CD14-positive monocyte (primary cell): ENCODE results near the gene GAS7. TPM values are rescaled to one million over a fixed set of nuclear protein-coding genes. Genes with fewer than 3 reads are reported as not detected.

Source experiments
- DNase-seq, 3 donors: peaks; one replicate each; pipeline ENCODE4 v3.0.0-alpha.2; 2011 to 2022
- H2AFZ ChIP-seq: 2 replicates; pipeline ENCODE4 v1.6.0; 2012; ENCODE audit warnings: mild to moderate bottlenecking, low read depth, low read length, inconsistent platforms; ENCODE audit not compliant: insufficient read depth, poor library complexity, severe bottlenecking
- H3K27ac ChIP-seq, 2 donors: 1 replicate in 1 of 2; 2 replicates in 1 of 2; pipeline ENCODE4 v1.5.1; 2012 to 2013; ENCODE audit warnings: low read length in 2 of 2, control low read depth in 1 of 2, inconsistent platforms in 1 of 2, low read depth in 1 of 2, mild to moderate bottlenecking in 1 of 2
- H3K27me3 ChIP-seq, 2 donors: one replicate each; pipeline versions ENCODE4 v1.6.0 to v1.6.1; 2011 to 2013; ENCODE audit warnings: low read length in 2 of 2; ENCODE audit not compliant: control insufficient read depth in 2 of 2, insufficient read depth in 2 of 2
- H3K36me3 ChIP-seq, 2 donors: replicated peaks in 1 of 2; 1 replicate in 1 of 2; 2 replicates in 1 of 2; pipeline versions ENCODE4 v1.5.1 to v1.6.1; 2012 to 2013; ENCODE audit warnings: low read length in 2 of 2, control low read depth in 1 of 2, inconsistent platforms in 1 of 2, mild to moderate bottlenecking in 1 of 2; ENCODE audit not compliant: insufficient read depth in 2 of 2, control insufficient read depth in 1 of 2
- H3K4me1 ChIP-seq, 2 donors: 1 replicate in 1 of 2; 2 replicates in 1 of 2; pipeline versions ENCODE4 v1.5.1 to v1.6.1; 2012 to 2013; ENCODE audit warnings: low read length in 2 of 2, control low read depth in 1 of 2, inconsistent platforms in 1 of 2, mild to moderate bottlenecking in 1 of 2, moderate library complexity in 1 of 2; ENCODE audit not compliant: insufficient read depth in 2 of 2, control insufficient read depth in 1 of 2
- H3K4me2 ChIP-seq: replicated peaks from 2 replicates; pipeline ENCODE3; 2012; ENCODE audit warnings: low read length, moderate library complexity, mild to moderate bottlenecking; ENCODE audit not compliant: poor library complexity, severe bottlenecking; ENCODE audit errors: extremely low read depth
- H3K4me3 ChIP-seq, 3 experiments: fragments of 200-600 bp in 1 of 3; sonication (generic) in 1 of 3; replicated peaks in 1 of 3; 1 replicate in 2 of 3; 2 replicates in 1 of 3; pipeline ENCODE4 v1.5.1; 2011 to 2013; ENCODE audit warnings: low read length in 3 of 3, mild to moderate bottlenecking in 3 of 3, control low read depth in 2 of 3, low read depth in 2 of 3, inconsistent platforms in 1 of 3, moderate library complexity in 1 of 3
- H3K79me2 ChIP-seq: 2 replicates; pipeline ENCODE4 v1.6.0; 2012; ENCODE audit warnings: mild to moderate bottlenecking, control low read depth, inconsistent platforms, low read length, moderate library complexity; ENCODE audit not compliant: insufficient read depth
- H3K9ac ChIP-seq: 2 replicates; pipeline ENCODE4 v1.6.0; 2017; ENCODE audit warnings: low read length, mild to moderate bottlenecking; ENCODE audit not compliant: insufficient read depth, poor library complexity, severe bottlenecking
- H3K9me3 ChIP-seq, 2 donors: replicated peaks in 1 of 2; 1 replicate in 1 of 2; 2 replicates in 1 of 2; pipeline versions ENCODE4 v1.5.1 to v1.6.1; 2012 to 2013; ENCODE audit warnings: low read length in 2 of 2, control low read depth in 1 of 2; ENCODE audit not compliant: control insufficient read depth in 1 of 2, insufficient read depth in 1 of 2
- H4K20me1 ChIP-seq: 2 replicates; pipeline ENCODE4 v1.6.0; 2012; ENCODE audit warnings: mild to moderate bottlenecking, low read length, control low read depth, moderate library complexity; ENCODE audit not compliant: insufficient read depth
- H3K27ac Mint-ChIP-seq, 7 donors: one replicate each; pipeline ENCODE4 v1.8.0; 2020; ENCODE audit warnings: mild to moderate bottlenecking in 7 of 7, mixed read lengths in 7 of 7, moderate library complexity in 6 of 7, inconsistent platforms in 2 of 7
- H3K27me3 Mint-ChIP-seq, 3 donors: one replicate each; pipeline ENCODE4 v1.8.0; 2021 to 2022; ENCODE audit warnings: low read depth in 3 of 3, mild to moderate bottlenecking in 3 of 3, mixed read lengths in 3 of 3, moderate library complexity in 3 of 3, inconsistent platforms in 1 of 3
- H3K36me3 Mint-ChIP-seq, 2 donors: one replicate each; pipeline ENCODE4 v1.8.0; 2020; ENCODE audit warnings: mixed read lengths in 2 of 2, inconsistent platforms in 1 of 2, mild to moderate bottlenecking in 1 of 2
- H3K4me1 Mint-ChIP-seq: one replicate; pipeline ENCODE4 v1.8.0; 2020; ENCODE audit warnings: mild to moderate bottlenecking, mixed read lengths
- H3K4me3 Mint-ChIP-seq, 2 donors: one replicate each; pipeline ENCODE4 v1.8.0; 2020; ENCODE audit warnings: mild to moderate bottlenecking in 2 of 2, mixed read lengths in 2 of 2, moderate library complexity in 1 of 2
- H3K9me3 Mint-ChIP-seq, 7 donors: one replicate each; pipeline ENCODE4 v1.8.0; 2020 to 2022; ENCODE audit warnings: mixed read lengths in 7 of 7, mild to moderate bottlenecking in 6 of 7, moderate library complexity in 6 of 7, inconsistent platforms in 2 of 7
- WGBS: methylation state at CpG from one replicate; pipeline ENCODE4 v1.1.5; 2013; ENCODE audit warnings: missing lambda C conversion rate; ENCODE audit not compliant: insufficient coverage; 5-methylcytosine and 5-hydroxymethylcytosine counted together
- intact Hi-C, 2 donors: fragments of 100-400 bp; cut with micrococcal nuclease; formaldehyde crosslinking; loops; one replicate each; pipeline versions ENCODE4 v1.15.0 to v1.15.1; 2023
- polyA plus RNA-seq, 3 donors: library from polyadenylated mRNA; depleted of rRNA in 1 of 3; unstranded in 2 of 3; stranded (reverse) in 1 of 3; fragments of 300-500 nt in 2 of 3; fragments of >200 nt in 1 of 3; fragmentation: Illumina TruSeq in 2 of 3; gene quantifications; 1 replicate in 2 of 3; 2 replicates in 1 of 3; pipeline ENCODE4 v1.2.3, GENCODE V29; 2012 to 2021
- TF ChIP-seq, protein P1 (sequence below): fragments of 200-600 bp; IDR thresholded peaks from one replicate; pipeline ENCODE4 v1.8.0; 2022; ENCODE audit warnings: antibody characterized with exemption, mild to moderate bottlenecking

GAS7 gene
- polyA plus RNA-seq, 3 donors, result 53.1 to 91.9 (median 66.6) TPM

DNA sequence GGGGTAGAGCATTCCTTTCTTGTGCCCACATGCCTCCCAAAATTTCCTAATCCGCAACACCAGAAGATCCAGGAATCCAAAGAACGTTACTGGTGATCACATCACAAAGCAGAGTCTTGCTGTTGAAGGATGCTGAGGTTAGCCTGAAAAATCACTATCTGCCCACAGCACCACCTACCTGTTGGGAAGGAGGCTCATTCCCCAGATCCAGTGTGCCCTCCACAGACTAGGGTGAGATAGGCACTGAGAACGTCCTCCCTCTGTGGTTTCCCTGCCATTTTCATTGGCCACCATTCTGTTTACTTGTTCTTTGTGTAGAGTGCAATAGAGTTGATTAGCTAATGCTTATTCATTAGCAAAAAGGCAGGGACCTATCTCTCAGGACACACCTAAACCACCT is 323.7 kb downstream of the GAS7 start:
- Mint-ChIP-seq H3K27ac (no peak overlapping the region), H3K4me3 (no peak overlapping the region)
- no peak overlapping the region for H3K27ac ChIP-seq

DNA sequence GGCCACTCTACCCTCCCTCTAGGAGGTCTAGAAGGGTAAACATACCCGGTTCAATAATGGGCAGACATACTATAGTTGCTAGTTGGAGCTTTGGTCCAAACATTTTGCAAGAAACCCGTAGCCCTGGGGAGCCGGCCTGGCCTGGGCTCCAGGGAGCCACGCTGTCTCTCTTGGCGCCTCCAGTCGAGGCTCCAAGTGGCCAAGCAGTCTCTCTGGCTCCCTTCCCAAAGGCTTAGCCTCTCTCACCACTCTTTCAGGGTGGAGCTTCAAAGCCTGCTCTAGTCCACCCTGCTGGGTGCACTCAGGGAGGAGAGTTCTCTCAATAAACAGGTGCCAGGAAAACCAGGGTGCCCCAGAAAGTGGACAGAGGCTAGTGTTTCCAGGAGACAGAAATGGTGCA is 325.6 kb downstream of the GAS7 start:
- 82% methylated on average over 6 of the region's 6 CpGs for WGBS
- Mint-ChIP-seq H3K4me1 (no peaks in the 10 kb centered on the region), H3K9me3 (peaks cover 0 to 10% (median 0%) of the 10 kb centered on the region in 7 donors)

More for the DNA sequence above, 323.7 kb downstream of the GAS7 start:
- peaks cover 7 to 15% (median 13%) of the 10 kb centered on the region in 3 donors for H3K27me3 Mint-ChIP-seq
- no peaks in the 10 kb centered on the region for H3K79me2 ChIP-seq
- intact Hi-C loops, result no loop called here
- WGBS, result no CpG with 5 or more reads among the region's 3 CpGs
- no peak overlapping the region for H2AFZ ChIP-seq
- peaks cover 2% of the 10 kb centered on the region for H3K4me1 Mint-ChIP-seq
- H3K36me3 Mint-ChIP-seq, result no peaks in the 10 kb centered on the region
- no peaks in the 10 kb centered on the region for H3K9me3 ChIP-seq
- DNase-seq, result no peak
- no peak overlapping the region for H3K4me2 ChIP-seq
- H3K9me3 Mint-ChIP-seq, result peaks cover 0 to 7% (median 0%) of the 10 kb centered on the region in 7 donors
- TF ChIP-seq, protein P1, sequence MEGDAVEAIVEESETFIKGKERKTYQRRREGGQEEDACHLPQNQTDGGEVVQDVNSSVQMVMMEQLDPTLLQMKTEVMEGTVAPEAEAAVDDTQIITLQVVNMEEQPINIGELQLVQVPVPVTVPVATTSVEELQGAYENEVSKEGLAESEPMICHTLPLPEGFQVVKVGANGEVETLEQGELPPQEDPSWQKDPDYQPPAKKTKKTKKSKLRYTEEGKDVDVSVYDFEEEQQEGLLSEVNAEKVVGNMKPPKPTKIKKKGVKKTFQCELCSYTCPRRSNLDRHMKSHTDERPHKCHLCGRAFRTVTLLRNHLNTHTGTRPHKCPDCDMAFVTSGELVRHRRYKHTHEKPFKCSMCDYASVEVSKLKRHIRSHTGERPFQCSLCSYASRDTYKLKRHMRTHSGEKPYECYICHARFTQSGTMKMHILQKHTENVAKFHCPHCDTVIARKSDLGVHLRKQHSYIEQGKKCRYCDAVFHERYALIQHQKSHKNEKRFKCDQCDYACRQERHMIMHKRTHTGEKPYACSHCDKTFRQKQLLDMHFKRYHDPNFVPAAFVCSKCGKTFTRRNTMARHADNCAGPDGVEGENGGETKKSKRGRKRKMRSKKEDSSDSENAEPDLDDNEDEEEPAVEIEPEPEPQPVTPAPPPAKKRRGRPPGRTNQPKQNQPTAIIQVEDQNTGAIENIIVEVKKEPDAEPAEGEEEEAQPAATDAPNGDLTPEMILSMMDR, result no peak
- H3K9ac ChIP-seq, result no peak overlapping the region
- no peaks in the 10 kb centered on the region for H3K36me3 ChIP-seq
- no peaks in the 10 kb centered on the region for H4K20me1 ChIP-seq
- peaks cover 0 to 3% of the 10 kb centered on the region in 2 donors for H3K27me3 ChIP-seq
- peaks cover under 1 to 6% of the 10 kb centered on the region in 2 donors for H3K4me1 ChIP-seq
- no peak overlapping the region for H3K4me3 ChIP-seq

More for the DNA sequence above, 325.6 kb downstream of the GAS7 start:
- Mint-ChIP-seq H3K36me3 (no peaks in the 10 kb centered on the region), H3K27ac (no peak overlapping the region), H3K27me3 (peaks cover 7 to 16% (median 9%) of the 10 kb centered on the region in 3 donors), H3K4me3 (no peak overlapping the region)
- Histone ChIP-seq H3K27ac (no peak overlapping the region), H4K20me1 (no peaks in the 10 kb centered on the region), H3K4me3 (no peak overlapping the region), H3K36me3 (no peaks in the 10 kb centered on the region), H3K79me2 (no peaks in the 10 kb centered on the region), H3K9ac (no peak overlapping the region), H3K4me1 (no peaks in the 10 kb centered on the region), H3K9me3 (no peaks in the 10 kb centered on the region), H3K4me2 (no peak overlapping the region), H3K27me3 (peaks cover 0 to 3% of the 10 kb centered on the region in 2 donors), H2AFZ (no peak overlapping the region)
- intact Hi-C loops, result no loop called here
- TF ChIP-seq, protein P1, result no peak
- no peak for DNase-seq
